NCI-H2107 treated with DMSO at 0.1 percent for 48 hours (cell line): ENCODE measurements around the gene DDI2.

Source experiments
- DNase-seq: peaks from one replicate; lab custom pipeline; 2025; ENCODE audit not compliant: unreplicated experiment; lab: John Stamatoyannopoulos, UW

Gene DDI2

DNA sequence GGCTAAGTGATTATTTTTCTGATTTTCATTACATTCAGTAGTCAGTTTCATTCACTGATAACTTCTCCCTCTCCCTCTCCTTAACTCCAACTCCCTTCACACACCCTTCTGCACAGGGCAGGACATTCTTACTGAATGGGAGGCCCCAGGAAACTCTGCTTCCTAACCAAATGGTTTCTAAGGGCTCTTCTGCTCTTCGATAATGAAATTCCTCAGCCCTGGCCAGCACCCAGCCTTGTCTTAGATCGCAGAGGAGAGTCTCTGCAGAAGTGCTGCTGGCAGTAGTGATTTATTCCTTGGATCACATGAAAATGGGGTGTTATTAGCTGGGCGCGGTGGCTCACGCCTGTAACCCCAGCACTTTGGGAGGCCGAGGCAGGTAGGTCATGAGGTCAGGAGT is 83.2 kb downstream of the DDI2 start:
- no peak for DNase-seq

DNA sequence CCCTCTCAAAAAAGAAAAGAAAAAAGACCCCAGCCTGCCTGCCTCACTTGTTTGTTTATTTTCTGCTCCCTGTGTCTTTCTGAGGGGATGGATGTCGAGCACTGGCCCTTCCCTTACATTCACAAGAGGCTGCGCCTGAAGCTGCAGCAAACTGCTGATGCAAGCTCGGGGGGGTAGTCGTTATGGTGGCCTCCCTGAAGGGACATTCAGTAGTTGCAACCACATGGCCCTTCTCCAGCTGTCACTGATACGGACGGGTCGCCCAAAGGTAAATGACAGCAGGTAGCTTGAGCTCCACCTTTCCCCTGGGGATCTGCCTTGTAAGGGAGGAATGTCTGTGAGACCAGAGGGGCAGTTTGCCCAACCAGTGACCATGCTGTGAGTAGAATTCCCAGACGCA is 84.5 kb downstream of the DDI2 start:
- DNase-seq: no peak

DNA sequence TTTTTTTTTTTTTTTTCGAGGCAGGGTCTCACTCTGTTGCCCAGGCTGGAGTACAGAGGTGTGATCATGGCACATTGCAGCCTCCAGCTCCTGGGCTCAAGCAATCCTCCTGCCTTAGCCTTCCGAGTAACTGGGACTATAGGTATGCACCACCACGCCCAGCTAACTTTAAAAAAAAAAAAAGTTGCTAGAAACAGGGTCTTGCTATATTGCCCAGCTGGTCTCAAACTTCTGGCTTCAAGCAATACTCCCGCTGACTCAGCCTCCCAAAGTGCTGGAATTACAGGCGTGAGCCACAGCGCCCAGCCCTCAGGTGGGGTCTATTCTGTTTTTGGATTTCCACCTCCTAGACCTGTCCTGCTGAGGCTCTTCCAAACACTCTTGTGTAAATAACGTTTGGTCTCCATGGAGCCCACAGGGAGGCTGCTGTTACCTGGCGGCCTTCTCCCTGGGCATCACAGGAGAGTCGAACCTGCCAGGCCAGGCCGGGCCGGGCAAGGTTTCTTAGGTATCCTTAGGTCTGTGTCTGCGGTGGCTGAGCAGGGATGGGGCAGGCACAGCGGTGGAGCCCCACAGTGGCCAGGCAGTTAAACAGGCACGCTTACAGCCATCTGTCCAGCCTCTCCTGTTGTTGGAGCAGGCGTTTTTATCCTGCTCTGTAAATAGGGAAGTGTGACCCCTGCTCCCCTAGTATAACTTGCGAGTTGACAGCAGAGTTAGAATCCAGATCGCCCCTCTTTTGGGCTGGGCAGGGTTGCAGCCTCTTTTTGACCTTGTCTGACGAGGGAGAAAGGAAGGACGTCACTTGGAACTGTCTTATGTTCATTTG is 85.7 kb downstream of the DDI2 start:
- DNase-seq: no peak

DNA sequence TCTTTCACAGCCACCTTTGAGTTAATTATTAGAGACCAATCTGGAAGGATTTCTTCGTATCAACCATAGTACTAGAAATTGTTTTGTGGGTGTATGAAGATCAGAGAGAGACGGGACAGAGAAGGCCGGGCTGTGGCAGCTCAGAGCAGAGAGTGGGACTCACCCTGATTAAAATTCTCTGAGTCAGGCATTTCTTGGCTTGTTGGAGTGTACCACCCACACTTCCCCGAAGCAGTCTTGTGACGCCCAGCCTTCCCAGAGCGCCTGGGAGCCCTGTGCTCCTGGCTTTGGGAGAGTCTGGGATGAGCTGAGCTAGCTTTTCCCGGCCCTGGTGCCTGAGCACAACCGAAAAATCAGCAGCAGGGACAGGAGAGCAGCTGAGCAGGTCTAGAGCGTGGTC is 86.3 kb downstream of the DDI2 start:
- no peak for DNase-seq

DNA sequence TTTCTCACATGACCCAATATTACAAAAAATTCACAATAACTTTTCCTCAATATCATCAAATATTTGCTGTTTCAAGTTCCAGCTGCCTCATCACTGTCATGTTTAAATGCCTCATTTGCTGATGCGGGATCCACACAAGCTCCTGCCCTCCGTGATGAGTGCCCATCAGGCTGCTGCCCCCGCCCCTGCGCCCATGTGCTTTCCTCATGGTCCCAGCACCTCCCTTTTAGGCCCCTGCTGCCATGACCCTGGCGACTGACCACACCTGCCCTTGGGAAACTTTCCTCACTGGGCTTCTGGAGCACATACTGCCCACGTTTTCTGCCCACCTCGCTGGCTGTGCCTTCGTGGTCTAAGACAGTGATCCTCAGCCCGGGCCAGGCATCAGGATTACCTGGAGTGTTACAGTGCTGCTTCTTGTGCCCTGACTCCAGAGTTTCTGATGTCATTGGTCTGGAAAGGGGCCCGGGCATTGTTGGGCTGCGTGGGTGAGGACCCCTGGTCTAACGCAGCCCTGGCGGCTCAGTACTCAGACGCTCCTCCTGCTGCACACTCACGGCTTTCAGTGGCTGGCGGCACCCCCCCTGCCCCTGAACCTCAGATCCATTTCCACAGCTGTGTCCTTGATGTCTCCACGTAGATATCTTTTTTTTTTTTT is 87.4 kb downstream of the DDI2 start:
- DNase-seq: no peak

DNA sequence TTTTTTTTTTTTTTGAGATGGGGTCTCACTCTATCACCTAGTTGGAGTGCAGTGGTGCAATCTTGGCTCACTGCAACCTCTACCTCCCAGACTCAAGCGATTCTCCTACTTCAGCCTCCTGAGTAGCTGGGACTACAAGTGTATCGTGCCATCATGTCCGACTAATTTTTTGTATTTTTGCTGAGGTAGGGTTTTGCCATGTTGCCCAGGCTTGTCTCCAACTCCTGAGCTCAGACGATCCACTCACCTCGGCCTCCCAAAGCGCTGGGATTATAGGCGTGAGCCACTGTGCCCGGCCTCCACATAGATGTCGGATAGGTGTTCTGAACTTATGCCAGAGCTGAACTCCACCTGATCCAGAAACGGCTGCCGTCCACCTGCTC is 87.9 kb downstream of the DDI2 start:
- no peak for DNase-seq

DNA sequence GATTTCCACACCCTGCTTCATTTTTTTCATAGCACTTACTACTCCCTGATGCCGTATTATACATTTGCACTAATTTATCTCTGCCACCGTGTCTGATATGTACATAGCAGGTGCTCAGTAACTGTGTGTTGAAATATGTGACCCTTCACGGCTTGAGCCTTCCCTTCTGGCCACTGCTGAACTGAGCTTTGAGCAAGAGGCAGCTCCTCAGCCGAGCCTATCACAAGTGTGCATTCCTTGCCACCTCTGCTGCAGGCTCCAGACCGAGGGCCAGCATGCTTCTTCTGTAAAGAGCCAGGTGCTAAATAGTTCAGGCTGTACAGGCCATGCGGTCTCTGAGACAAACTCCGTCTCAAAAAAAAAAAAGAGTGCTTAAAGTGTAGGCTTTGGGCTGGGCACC is 89.5 kb downstream of the DDI2 start:
- no peak for DNase-seq

DNA sequence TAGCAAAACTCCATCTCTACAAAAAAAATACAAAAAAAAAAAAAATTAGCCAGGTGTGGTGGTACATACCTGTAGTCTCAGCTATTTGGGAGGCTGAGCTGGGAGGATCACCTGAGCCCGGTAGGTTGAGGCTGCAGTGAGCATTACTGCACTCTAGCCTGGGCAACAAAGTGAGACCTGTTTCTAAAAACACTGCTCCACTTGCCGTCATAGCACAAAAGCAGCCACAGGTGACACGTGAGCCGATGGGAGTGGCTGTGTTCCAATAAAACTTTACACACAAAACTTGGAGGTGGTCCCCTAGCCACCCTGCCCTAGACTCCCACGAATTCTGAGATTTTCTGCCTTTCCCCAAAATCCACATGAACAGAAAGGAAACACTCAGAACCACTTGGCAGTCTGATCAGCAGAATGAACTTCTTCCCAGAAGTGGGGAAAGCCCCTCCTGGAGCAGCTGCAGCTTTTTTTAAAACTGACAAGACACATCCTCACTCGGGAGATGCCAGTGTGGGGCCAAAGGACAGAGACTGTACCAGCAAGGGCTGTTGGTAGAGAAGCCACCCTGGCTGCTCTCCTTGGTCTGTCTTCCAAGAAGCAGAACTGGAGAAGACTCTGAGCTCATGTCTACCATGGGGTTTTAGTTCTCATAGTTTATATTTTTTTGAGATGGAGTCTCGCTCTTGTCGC is 90.1 kb downstream of the DDI2 start:
- DNase-seq: no peak

DNA sequence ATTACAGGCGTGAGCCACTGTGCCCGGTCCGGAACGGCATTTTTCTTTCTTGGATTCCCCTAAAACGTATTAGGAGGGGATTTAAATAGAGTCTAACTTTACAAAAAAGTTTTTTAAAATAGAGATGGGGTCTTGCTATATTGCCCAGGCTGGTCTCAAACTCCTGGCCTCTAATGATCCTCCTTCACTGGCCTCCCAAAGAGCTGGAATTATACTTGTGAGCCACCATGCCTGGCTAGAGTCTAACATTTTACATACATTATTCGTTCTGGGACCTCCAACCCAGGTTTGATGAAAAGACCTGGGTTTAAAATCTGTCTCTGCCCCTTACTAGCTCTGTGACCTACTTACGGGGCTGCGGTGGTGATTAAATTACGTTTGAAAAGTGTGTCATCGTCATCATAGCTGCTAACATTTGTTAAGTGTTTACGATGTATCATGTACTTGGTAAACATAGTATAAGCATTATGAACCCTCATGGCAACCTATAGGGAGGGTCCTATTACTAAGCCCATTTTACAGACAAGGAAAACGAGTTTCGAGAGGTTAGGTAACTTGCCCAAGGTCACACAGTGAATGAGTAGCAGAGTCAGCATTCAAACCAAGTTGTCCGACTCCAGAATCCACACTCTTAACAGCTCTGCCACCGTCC is 91.4 kb downstream of the DDI2 start:
- DNase-seq: no peak

DNA sequence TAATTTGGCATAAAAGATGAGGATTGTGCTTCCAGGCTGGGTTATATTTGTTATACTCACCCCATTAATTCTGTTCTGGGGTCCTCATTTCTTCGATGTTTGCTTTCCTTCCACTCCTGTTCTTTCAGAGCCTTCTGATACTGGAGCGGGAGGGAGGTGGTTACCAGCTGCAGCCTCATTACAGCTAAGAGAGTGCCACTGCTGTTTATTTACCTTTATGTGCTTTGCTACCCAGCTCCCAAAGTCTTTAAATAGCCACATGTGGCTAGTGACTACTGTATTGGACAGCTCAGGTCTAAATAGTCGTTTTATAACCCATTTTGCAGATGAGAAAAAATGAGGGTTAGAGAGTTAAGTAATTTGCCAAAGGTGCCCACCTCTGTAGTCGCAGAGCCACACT is 92.0 kb downstream of the DDI2 start:
- DNase-seq: no peak

DNA sequence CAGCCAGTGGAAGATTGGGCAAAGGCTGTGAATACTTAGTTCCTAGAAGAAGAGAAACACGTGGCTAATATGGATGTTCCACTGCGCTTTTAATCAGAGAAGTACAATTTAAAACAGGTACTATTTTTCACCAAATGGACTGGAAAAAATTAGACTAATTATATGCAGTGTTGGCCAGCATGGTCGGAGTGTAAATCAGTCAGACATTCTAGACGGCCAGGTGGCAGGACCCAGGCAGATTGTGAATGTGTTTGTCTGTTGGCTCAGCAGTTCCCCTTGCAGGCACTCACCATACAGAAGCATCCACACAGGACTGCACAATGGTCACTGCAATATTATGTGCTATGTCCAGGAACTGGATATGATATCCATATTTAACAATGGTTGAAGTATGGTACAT is 94.9 kb downstream of the DDI2 start:
- no peak for DNase-seq

DNA sequence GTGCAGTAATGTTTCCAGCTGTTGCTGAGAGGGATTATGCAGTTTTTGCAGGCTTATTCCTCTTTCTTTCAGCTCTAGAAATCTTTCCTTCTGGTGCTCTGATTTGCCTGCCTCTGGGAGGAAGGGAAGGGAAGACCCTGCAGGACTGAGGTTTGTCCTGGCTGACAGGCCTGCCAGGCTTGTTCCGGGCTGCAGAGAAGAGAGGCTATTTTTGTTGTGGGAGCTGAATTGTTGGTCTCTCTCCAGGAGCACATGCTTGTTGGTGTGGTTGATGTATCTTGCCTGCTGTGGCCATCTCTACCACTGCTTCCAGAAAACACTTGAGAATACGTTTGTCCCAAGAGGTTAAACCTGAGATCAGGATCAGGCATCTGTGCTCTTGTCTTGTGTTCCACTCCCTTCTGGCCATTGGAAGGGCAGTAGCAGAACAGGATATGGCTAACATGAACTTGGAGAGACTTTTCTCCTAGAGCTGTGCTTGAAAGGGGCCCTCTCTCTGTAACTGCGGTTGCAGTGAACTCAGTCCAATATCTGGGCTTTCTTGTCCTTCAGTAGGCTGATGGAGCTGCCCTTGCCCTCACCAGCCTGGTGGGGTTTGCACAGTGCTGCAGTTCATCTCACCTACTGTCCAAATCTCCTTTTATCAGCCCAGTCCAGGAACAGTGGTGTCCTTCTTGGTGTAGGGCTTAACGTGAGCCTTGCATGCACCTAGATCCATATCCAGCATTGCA is 97.3 kb downstream of the DDI2 start:
- no peak for DNase-seq

DNA sequence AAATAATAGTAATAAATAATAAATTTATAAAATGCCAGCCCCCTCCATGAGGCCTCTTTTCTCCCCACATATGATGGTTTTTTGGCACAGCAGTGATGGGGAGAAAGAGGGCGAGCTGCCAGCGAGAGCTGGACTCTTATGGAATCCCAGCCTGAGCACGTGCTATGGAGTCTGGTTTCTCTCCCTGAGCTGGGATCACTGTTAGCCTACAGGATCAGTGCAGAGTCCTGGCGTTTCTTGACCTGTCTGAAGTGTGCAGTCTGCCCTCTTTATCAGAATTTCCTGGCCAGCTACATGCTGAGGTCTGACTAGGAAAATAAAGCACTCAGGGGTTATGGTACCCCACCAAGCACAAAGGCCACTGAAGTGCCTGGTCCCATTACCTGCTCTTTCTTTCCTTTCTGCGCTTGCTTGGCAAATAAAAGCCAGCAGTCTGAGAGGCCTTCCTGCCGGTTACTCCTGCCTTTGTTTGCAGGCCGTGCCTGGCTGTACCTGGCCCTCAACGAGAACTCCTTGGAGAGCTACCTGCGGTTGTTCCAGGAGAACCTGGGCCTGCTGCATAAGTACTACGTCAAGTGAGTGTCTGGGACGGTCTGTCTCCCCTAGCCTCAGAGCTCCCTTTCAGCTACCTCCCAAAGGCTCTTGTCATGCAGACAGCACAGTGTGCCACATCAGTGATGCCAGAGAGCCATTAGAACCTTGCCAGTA is 100.3 kb downstream of the DDI2 start:
- peak; percentile 58 for DNase-seq

DNA sequence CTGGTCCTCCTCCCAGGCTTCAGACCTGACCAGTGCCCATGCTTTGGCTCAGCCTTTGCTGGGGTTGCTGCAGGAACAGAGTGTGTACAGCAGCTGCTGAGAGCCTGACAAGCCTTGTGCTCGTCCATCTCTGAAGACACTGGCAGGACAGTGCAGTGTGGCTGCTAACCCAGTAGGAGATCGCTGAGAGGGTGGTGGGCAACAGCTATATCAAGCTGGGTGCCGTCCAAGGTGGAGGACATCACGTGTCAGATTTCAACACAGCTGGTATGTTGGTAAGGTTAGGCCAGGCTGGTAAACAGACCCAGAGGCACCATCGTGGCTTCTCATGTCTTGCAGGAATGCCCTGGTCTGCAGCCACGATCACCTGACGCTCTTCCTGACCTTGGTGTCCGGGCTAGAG is 100.9 kb downstream of the DDI2 start:
- no peak for DNase-seq
